Mesenchymal stem cell (in vitro differentiated cells and primary cell): ENCODE measurements around the gene GPX4.

Source experiments
- DNase-seq: peaks from one replicate; pipeline ENCODE4 v3.0.0-alpha.2; 2013
- H2AFZ ChIP-seq: one replicate; pipeline ENCODE4 v1.6.1; 2013; ENCODE audit warnings: low read depth, mild to moderate bottlenecking, control low read depth, inconsistent platforms, low read length, moderate library complexity
- H2AK5ac ChIP-seq: 2 replicates; pipeline ENCODE4 v1.6.1; 2013; ENCODE audit warnings: low read length, moderate library complexity, mild to moderate bottlenecking, inconsistent platforms; ENCODE audit not compliant: severe bottlenecking
- H2BK120ac ChIP-seq: one replicate; pipeline ENCODE4 v1.6.1; 2013; ENCODE audit warnings: low read depth, mild to moderate bottlenecking, inconsistent platforms, low read length, moderate library complexity
- H2BK12ac ChIP-seq, 2 experiments: one replicate each; pipeline ENCODE4 v1.6.1; 2013; ENCODE audit warnings: inconsistent platforms in 2 of 2, low read length in 2 of 2, mild to moderate bottlenecking in 2 of 2, moderate library complexity in 2 of 2, control low read depth in 1 of 2
- H2BK15ac ChIP-seq: one replicate; pipeline ENCODE4 v1.6.1; 2013; ENCODE audit warnings: mild to moderate bottlenecking, low read depth, inconsistent platforms; ENCODE audit not compliant: poor library complexity, severe bottlenecking
- H2BK5ac ChIP-seq: 2 replicates; pipeline ENCODE4 v1.6.1; 2013; ENCODE audit warnings: low read depth, mild to moderate bottlenecking, low read length, control low read depth, inconsistent platforms; ENCODE audit not compliant: poor library complexity, severe bottlenecking
- H3K14ac ChIP-seq, 2 experiments: one replicate each; pipeline ENCODE4 v1.6.1; 2013; ENCODE audit warnings: inconsistent platforms in 2 of 2, low read length in 2 of 2, control low read depth in 1 of 2, mild to moderate bottlenecking in 1 of 2, moderate library complexity in 1 of 2
- H3K18ac ChIP-seq, 2 experiments: one replicate each; pipeline ENCODE4 v1.6.1; 2013; ENCODE audit warnings: inconsistent platforms in 2 of 2, low read length in 2 of 2, control low read depth in 1 of 2, low read depth in 1 of 2, mild to moderate bottlenecking in 1 of 2
- H3K23ac ChIP-seq, 2 experiments: one replicate each; pipeline ENCODE4 v1.6.1; 2013; ENCODE audit warnings: inconsistent platforms in 2 of 2, low read length in 2 of 2, mild to moderate bottlenecking in 2 of 2, moderate library complexity in 2 of 2, control low read depth in 1 of 2
- H3K27ac ChIP-seq: 2 replicates; pipeline ENCODE4 v1.5.1; 2013; ENCODE audit warnings: mild to moderate bottlenecking, moderate library complexity, low read length, control low read depth, inconsistent platforms; ENCODE audit not compliant: poor library complexity, severe bottlenecking
- H3K27me3 ChIP-seq, 2 experiments: 2 replicates each; pipeline versions ENCODE4 v1.6.1 to v1.7.0; 2013; ENCODE audit warnings: low read length in 2 of 2, mild to moderate bottlenecking in 2 of 2, moderate library complexity in 2 of 2, control low read depth in 1 of 2, inconsistent platforms in 1 of 2; ENCODE audit not compliant: control insufficient read depth in 1 of 2, insufficient read depth in 1 of 2
- H3K36me3 ChIP-seq, 2 experiments: 2 replicates each; pipeline versions ENCODE4 v1.6.1 to v1.7.0; 2013; ENCODE audit warnings: low read length in 2 of 2, control low read depth in 1 of 2, inconsistent platforms in 1 of 2, low read depth in 1 of 2, mild to moderate bottlenecking in 1 of 2; ENCODE audit not compliant: insufficient read depth in 2 of 2, control insufficient read depth in 1 of 2
- H3K4ac ChIP-seq, 2 experiments: one replicate each; pipeline ENCODE4 v1.6.1; 2013; ENCODE audit warnings: inconsistent platforms in 2 of 2, low read length in 2 of 2, mild to moderate bottlenecking in 2 of 2, moderate library complexity in 2 of 2, control low read depth in 1 of 2, low read depth in 1 of 2
- H3K4me1 ChIP-seq: 2 replicates; pipeline ENCODE4 v1.6.1; 2013; ENCODE audit warnings: low read depth, low read length, control low read depth; ENCODE audit not compliant: control insufficient read depth, insufficient read depth
- H3K4me2 ChIP-seq: 2 replicates; pipeline ENCODE4 v1.6.1; 2013; ENCODE audit warnings: low read length, mild to moderate bottlenecking, inconsistent platforms; ENCODE audit not compliant: poor library complexity, severe bottlenecking
- H3K4me3 ChIP-seq, 2 experiments: 2 replicates each; pipeline versions ENCODE4 v1.5.1 to v1.7.0; 2013; ENCODE audit warnings: low read length in 2 of 2, mild to moderate bottlenecking in 2 of 2, control low read depth in 1 of 2, low read depth in 1 of 2; ENCODE audit not compliant: insufficient read depth in 1 of 2
- H3K79me1 ChIP-seq: replicated peaks from 2 replicates; pipeline ENCODE4 v1.6.1; 2013; ENCODE audit warnings: mild to moderate bottlenecking, control low read depth, low read length, inconsistent platforms; ENCODE audit not compliant: poor library complexity, severe bottlenecking
- H3K9ac ChIP-seq: 2 replicates; pipeline ENCODE4 v1.7.0; 2013; ENCODE audit warnings: mild to moderate bottlenecking, low read length, moderate library complexity
- H3K9me3 ChIP-seq: 2 replicates; pipeline ENCODE4 v1.7.0; 2013; ENCODE audit warnings: mild to moderate bottlenecking, low read length; ENCODE audit not compliant: control insufficient read depth
- H4K8ac ChIP-seq: one replicate; pipeline ENCODE4 v1.6.1; 2013; ENCODE audit warnings: inconsistent platforms, mild to moderate bottlenecking, low read length, moderate library complexity
- H4K91ac ChIP-seq: one replicate; pipeline ENCODE4 v1.6.1; 2013; ENCODE audit warnings: mild to moderate bottlenecking, low read length, inconsistent platforms
- WGBS: methylation state at CpG from one replicate; pipeline ENCODE4 v1.1.7; 2013; ENCODE audit warnings: mixed read lengths; 5-methylcytosine and 5-hydroxymethylcytosine counted together

GPX4 gene

GRCh38 chr19:1091544-1092175 is 12.1 kb upstream of the GPX4 start:
- peaks cover 45 to 70% of the 10 kb centered on the region in 2 experiments for H3K36me3 ChIP-seq
- no peak overlapping the region for H2BK120ac ChIP-seq
- WGBS, result 97% methylated on average over 25 of the region's 27 CpGs
- H2AFZ ChIP-seq, result no peak overlapping the region
- H2BK5ac ChIP-seq, result no peak overlapping the region
- H2BK12ac ChIP-seq, result no peak overlapping the region
- no peaks in the 10 kb centered on the region for H3K27me3 ChIP-seq
- H2AK5ac ChIP-seq, result no peak overlapping the region
- no peak overlapping the region for H3K18ac ChIP-seq
- H3K23ac ChIP-seq, result no peak overlapping the region
- H3K4me1 ChIP-seq, result peaks cover 17% of the 10 kb centered on the region
- no peak overlapping the region for H3K4ac ChIP-seq
- H3K14ac ChIP-seq, result no peak overlapping the region
- H3K79me1 ChIP-seq, result peaks cover 31% of the 10 kb centered on the region
- no peak overlapping the region for H3K9ac ChIP-seq
- DNase-seq, result no peak
- H4K8ac ChIP-seq, result no peak overlapping the region
- no peak overlapping the region for H4K91ac ChIP-seq
- no peak overlapping the region for H3K4me3 ChIP-seq
- no peak overlapping the region for H3K4me2 ChIP-seq
- H3K9me3 ChIP-seq, result no peaks in the 10 kb centered on the region
- H2BK15ac ChIP-seq, result no peak overlapping the region
- no peak overlapping the region for H3K27ac ChIP-seq

DNA sequence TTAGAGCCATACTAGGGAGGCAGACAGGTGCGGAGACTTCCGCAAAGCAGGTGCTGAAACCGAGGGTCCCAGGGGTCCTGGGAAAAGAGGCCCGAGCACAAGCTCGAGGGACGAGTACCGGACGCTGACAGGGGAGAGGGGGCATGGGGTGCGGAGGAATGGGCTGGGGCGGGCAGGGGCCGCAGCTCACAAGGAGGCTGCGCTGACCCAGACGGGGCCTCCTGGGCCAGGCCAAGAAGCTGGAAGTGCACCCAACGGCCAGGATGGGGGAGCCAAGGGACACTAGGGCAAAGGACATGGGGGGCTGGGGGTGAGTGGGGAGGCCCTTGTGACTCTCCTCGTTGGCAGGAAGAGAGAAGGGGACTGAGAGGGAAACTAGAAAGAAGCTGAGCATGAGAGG is 10.5 kb upstream of the GPX4 start:
- Histone ChIP-seq H3K4me2 (no peak overlapping the region), H3K14ac (no peak overlapping the region), H4K91ac (peak overlapping the region; percentile 16), H3K23ac (no peak overlapping the region), H2AK5ac (no peak overlapping the region), H2BK12ac (no peak overlapping the region), H2BK5ac (no peak overlapping the region), H3K79me1 (peaks cover 28% of the 10 kb centered on the region), H3K9me3 (no peaks in the 10 kb centered on the region), H3K4me3 (peak overlapping the region in 1 of 2 experiments; percentile 98), H3K36me3 (peaks cover 36 to 55% of the 10 kb centered on the region in 2 experiments), H4K8ac (no peak overlapping the region), H2BK120ac (peak overlapping the region; percentile 11), H3K27me3 (no peaks in the 10 kb centered on the region), H3K27ac (no peak overlapping the region), H3K4ac (no peak overlapping the region), H2AFZ (no peak overlapping the region), H3K18ac (no peak overlapping the region), H2BK15ac (peak overlapping the region; percentile 64), H3K4me1 (peaks cover 17% of the 10 kb centered on the region), H3K9ac (peak overlapping the region; percentile 96)
- no peak for DNase-seq
- 92% methylated on average over 15 of the region's 15 CpGs for WGBS

GRCh38 chr19:1093811-1094553 is 9.8 kb upstream of the GPX4 start:
- Histone ChIP-seq H3K9me3 (no peaks in the 10 kb centered on the region), H3K36me3 (peaks cover 29 to 49% of the 10 kb centered on the region in 2 experiments), H3K4me3 (peak overlapping the region; percentile 93 to 98), H4K91ac (no peak overlapping the region), H3K4ac (no peak overlapping the region), H3K27me3 (no peaks in the 10 kb centered on the region), H2BK12ac (peak overlapping the region in 1 of 2 experiments; percentile 11), H2AK5ac (no peak overlapping the region), H2BK120ac (no peak overlapping the region), H3K4me1 (peaks cover 17% of the 10 kb centered on the region), H3K4me2 (peak overlapping the region; percentile 77), H3K79me1 (peaks cover 26% of the 10 kb centered on the region), H2BK15ac (no peak overlapping the region), H3K18ac (peak overlapping the region in 1 of 2 experiments; percentile 44), H2AFZ (no peak overlapping the region), H4K8ac (no peak overlapping the region), H2BK5ac (no peak overlapping the region), H3K14ac (no peak overlapping the region), H3K9ac (peak overlapping the region; percentile 96), H3K23ac (peak overlapping the region in 1 of 2 experiments; percentile 79), H3K27ac (no peak overlapping the region)
- 84% methylated on average over 29 of the region's 32 CpGs for WGBS
- DNase-seq, result no peak

DNA sequence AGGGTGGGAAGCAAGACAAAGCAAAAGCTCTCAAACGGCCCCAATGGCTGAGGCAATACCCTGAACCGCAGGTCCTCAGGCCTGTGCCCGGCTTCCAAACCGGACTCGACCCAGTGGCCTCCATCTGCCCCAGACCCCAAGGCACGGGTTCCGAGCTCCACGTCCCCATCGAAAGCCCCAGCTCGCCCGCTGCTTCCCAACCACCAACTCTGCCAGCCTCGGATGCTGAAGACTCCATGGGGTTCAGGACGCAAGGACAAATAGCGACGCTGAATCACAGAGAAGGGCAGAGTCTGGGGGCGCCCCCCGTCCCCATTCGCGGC is 9.2 kb upstream of the GPX4 start:
- no peaks in the 10 kb centered on the region for H3K27me3 ChIP-seq
- H3K14ac ChIP-seq, result no peak overlapping the region
- H3K4me2 ChIP-seq, result peak overlapping the region; percentile 77
- H3K4me1 ChIP-seq, result peaks cover 17% of the 10 kb centered on the region
- no peak overlapping the region for H4K8ac ChIP-seq
- no peak overlapping the region for H2AFZ ChIP-seq
- no peak overlapping the region for H3K27ac ChIP-seq
- no peak overlapping the region for H2BK12ac ChIP-seq
- peak overlapping the region; percentile 96 for H3K9ac ChIP-seq
- no peak overlapping the region for H2AK5ac ChIP-seq
- H3K23ac ChIP-seq, result no peak overlapping the region
- peaks cover 23 to 43% of the 10 kb centered on the region in 2 experiments for H3K36me3 ChIP-seq
- H3K18ac ChIP-seq, result peak overlapping the region in 1 of 2 experiments; percentile 75
- H3K4ac ChIP-seq, result peak overlapping the region in 1 of 2 experiments; percentile 71
- peak overlapping the region; percentile 93 to 98 for H3K4me3 ChIP-seq
- no peak for DNase-seq
- no peak overlapping the region for H2BK120ac ChIP-seq
- H3K9me3 ChIP-seq, result no peaks in the 10 kb centered on the region
- H3K79me1 ChIP-seq, result peaks cover 21% of the 10 kb centered on the region
- H2BK5ac ChIP-seq, result no peak overlapping the region
- WGBS, result 4% methylated on average over 19 of the region's 19 CpGs
- peak overlapping the region; percentile 71 for H4K91ac ChIP-seq
- no peak overlapping the region for H2BK15ac ChIP-seq
